ENCODE data around the gene ECSIT.
"Not testable (repeated sequence)": the region's sequence is repeated elsewhere in the genome, so short reads cannot be mapped to it uniquely, and the experiment has no call there.

Gene ECSIT

DNA sequence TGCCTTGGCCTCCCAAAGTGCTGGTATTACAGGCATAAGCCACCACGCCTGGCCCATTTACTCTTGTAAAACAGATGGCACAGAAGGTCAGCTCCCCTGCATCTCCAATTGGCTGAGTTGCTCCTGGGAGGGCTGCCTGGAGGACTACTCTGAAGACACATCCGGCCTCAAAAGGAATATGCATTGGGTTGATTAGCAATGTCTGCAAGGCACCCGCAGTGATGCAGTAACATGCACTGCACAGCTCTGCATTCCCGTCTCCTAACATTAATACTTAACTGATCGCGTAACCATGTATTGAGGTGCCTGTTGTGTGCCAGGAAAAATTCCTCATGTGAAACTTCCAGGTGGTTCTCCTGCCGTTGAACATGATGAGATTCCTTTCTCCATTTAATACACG lies 53.1 kb downstream of the ECSIT start:
- Mint-ChIP-seq H3K27me3 (peaks cover 22% of the 10 kb centered on the region), H3K4me3 (no peak overlapping the region), H3K4me1 (no peaks in the 10 kb centered on the region), H3K27ac (ENCODE audit: low read depth) (no peak overlapping the region), H3K36me3 (ENCODE audit: insufficient read depth) (no peaks in the 10 kb centered on the region), H3K9me3 (no peaks in the 10 kb centered on the region)
- DNase-seq (ENCODE audit: low spot score in 2 of 2) (no peak), ATAC-seq (replicated peaks; ENCODE audit: extremely low read depth, poor library complexity, severe bottlenecking) (no peak)

DNA sequence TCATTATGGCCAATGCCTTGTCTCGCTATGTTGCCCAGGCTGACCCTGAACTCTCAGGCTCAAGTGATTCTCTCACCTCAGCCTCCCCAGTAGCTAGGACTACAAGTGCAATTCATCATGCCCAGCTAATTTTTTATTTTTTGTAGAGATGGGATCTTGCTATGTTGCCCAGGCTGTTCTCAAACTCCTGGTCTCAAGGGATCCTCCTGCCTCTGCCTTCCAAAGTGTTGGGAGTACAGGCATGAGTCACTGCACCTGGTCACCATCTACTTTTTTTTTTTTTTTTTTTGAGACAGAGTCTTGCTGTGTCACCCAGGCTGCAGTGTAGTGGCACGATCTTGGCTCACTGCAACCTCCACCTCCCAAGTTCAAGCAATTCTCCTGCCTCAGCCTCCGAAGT lies 53.6 kb downstream of the ECSIT start:
- DNase-seq (ENCODE audit: low spot score in 2 of 2); H3K4me3 Mint-ChIP-seq; H3K9me3 Mint-ChIP-seq; ATAC-seq (replicated peaks; ENCODE audit: extremely low read depth, poor library complexity, severe bottlenecking); H3K27ac Mint-ChIP-seq (ENCODE audit: low read depth); H3K4me1 Mint-ChIP-seq; H3K36me3 Mint-ChIP-seq (ENCODE audit: insufficient read depth): not testable (repeated sequence)
- peaks cover 22% of the 10 kb centered on the region for H3K27me3 Mint-ChIP-seq

DNA sequence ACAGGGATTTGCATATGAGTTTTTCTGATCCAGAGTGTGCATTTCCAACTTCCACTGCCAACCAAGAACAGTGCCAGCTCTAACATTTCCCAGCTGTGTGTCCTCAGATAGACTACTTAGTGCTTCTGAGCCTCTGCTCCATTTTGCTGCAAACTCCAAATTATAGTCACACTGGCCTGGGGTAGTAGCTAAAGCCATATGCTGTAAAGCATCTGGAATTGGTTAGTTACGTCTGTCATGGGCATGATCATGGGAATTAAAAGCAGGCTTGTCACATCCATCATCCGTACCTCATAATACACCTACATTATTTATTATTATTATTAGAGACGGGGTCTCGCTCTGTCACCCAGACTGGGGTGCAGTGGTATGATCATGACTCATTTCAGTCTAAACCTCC lies 55.2 kb downstream of the ECSIT start:
- DNase-seq (ENCODE audit: low spot score in 2 of 2) (no peak), ATAC-seq (replicated peaks; ENCODE audit: extremely low read depth, poor library complexity, severe bottlenecking) (no peak)
- H3K36me3 Mint-ChIP-seq (ENCODE audit: insufficient read depth): no peaks in the 10 kb centered on the region
- no peak overlapping the region for H3K4me3 Mint-ChIP-seq
- H3K9me3 Mint-ChIP-seq: no peaks in the 10 kb centered on the region
- no peak overlapping the region for H3K27ac Mint-ChIP-seq (ENCODE audit: low read depth)
- peaks cover 14% of the 10 kb centered on the region for H3K27me3 Mint-ChIP-seq
- H3K4me1 Mint-ChIP-seq: no peaks in the 10 kb centered on the region

- H3K4me1 Mint-ChIP-seq; ATAC-seq (replicated peaks; ENCODE audit: extremely low read depth, poor library complexity, severe bottlenecking); H3K27ac Mint-ChIP-seq (ENCODE audit: low read depth); H3K9me3 Mint-ChIP-seq; DNase-seq (ENCODE audit: low spot score in 2 of 2); H3K4me3 Mint-ChIP-seq; H3K36me3 Mint-ChIP-seq (ENCODE audit: insufficient read depth): not testable (repeated sequence)
- peaks cover 11% of the 10 kb centered on the region for H3K27me3 Mint-ChIP-seq
Measured at GRCh38 chr19:11468266-11468845, 60.6 kb downstream of the ECSIT start.

- H3K9me3 Mint-ChIP-seq: no peaks in the 10 kb centered on the region
- no peak for DNase-seq (ENCODE audit: low spot score in 2 of 2)
- no peak for ATAC-seq (replicated peaks; ENCODE audit: extremely low read depth, poor library complexity, severe bottlenecking)
- peaks cover 2% of the 10 kb centered on the region for H3K36me3 Mint-ChIP-seq (ENCODE audit: insufficient read depth)
- H3K27ac Mint-ChIP-seq (ENCODE audit: low read depth): no peak overlapping the region
- peaks cover 4% of the 10 kb centered on the region for H3K27me3 Mint-ChIP-seq
- H3K4me3 Mint-ChIP-seq: no peak overlapping the region
- no peaks in the 10 kb centered on the region for H3K4me1 Mint-ChIP-seq
Measured at GRCh38 chr19:11465600-11465999, 63.3 kb downstream of the ECSIT start.

DNA sequence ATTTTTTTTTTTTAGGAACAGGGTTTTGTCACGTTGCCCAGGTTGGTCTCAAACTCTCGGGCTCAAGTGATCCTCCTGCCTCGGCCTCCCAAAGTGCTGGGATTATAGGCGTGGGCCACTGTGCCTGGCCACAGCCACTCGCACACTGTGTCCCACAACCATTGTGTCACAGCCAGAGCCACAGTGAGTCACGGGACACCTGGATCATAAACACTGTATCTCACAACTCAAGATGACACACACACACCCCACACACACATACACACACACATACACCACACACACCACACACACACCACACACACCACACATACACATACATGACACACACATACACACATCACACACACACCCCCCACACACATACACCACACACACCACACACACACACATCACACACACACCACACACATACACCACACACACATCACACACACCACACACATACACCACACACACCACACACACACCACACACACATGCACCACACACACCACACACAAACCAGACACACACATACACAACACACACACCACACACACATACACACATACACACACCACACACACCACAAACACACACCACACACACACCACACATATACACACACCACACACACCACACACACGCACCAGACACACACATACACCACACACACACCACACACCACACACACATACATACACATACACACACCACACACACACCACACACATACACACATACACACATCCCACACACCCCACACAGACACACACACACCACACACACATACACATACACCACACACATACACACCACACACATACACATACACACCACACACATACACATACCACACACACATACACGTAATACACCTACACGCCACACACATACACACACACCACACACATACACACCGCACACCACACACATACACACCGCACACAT lies 64.3 kb downstream of the ECSIT start:
- Mint-ChIP-seq H3K4me3 (no peak overlapping the region), H3K9me3 (no peaks in the 10 kb centered on the region), H3K4me1 (no peaks in the 10 kb centered on the region), H3K27ac (ENCODE audit: low read depth) (no peak overlapping the region), H3K36me3 (ENCODE audit: insufficient read depth) (peaks cover 2% of the 10 kb centered on the region), H3K27me3 (peaks cover 14% of the 10 kb centered on the region)
- ATAC-seq (replicated peaks; ENCODE audit: extremely low read depth, poor library complexity, severe bottlenecking) (no peak), DNase-seq (ENCODE audit: low spot score in 2 of 2) (no peak)

DNA sequence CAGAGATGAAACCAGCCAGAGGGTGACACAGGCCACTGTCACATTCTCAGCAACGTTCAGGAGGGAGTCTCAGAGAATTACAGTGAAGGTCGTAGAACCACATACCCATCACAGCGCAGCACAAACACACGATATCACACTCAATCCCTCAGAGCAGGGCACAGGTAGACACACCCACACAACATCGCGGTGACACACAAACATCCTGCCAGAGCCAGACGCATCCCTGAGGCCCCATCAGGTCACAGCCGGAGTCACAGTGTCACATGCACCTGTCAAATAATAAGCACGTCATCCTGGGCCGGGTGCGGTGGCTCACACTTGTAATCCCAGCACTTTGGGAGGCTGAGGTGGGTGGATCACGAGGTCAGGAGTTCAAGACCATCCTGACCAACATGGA lies 65.5 kb downstream of the ECSIT start:
- ATAC-seq (replicated peaks; ENCODE audit: extremely low read depth, poor library complexity, severe bottlenecking): peak; percentile 60
- peaks cover 2% of the 10 kb centered on the region for H3K36me3 Mint-ChIP-seq (ENCODE audit: insufficient read depth)
- H3K27me3 Mint-ChIP-seq: peaks cover 20% of the 10 kb centered on the region
- H3K4me3 Mint-ChIP-seq: no peak overlapping the region
- H3K9me3 Mint-ChIP-seq: no peaks in the 10 kb centered on the region
- no peak for DNase-seq (ENCODE audit: low spot score in 2 of 2)
- no peaks in the 10 kb centered on the region for H3K4me1 Mint-ChIP-seq
- no peak overlapping the region for H3K27ac Mint-ChIP-seq (ENCODE audit: low read depth)

GRCh38 chr19:11461453-11461852 lies 67.5 kb downstream of the ECSIT start:
- H3K4me3 Mint-ChIP-seq: no peak overlapping the region
- no peak for DNase-seq (ENCODE audit: low spot score in 2 of 2)
- no peak for ATAC-seq (replicated peaks; ENCODE audit: extremely low read depth, poor library complexity, severe bottlenecking)
- no peaks in the 10 kb centered on the region for H3K4me1 Mint-ChIP-seq
- peaks cover 4% of the 10 kb centered on the region for H3K36me3 Mint-ChIP-seq (ENCODE audit: insufficient read depth)
- H3K9me3 Mint-ChIP-seq: no peaks in the 10 kb centered on the region
- H3K27me3 Mint-ChIP-seq: peaks cover 25% of the 10 kb centered on the region
- no peak overlapping the region for H3K27ac Mint-ChIP-seq (ENCODE audit: low read depth)

- no peak overlapping the region for H3K4me3 Mint-ChIP-seq
- no peak for ATAC-seq (replicated peaks; ENCODE audit: extremely low read depth, poor library complexity, severe bottlenecking)
- no peaks in the 10 kb centered on the region for H3K4me1 Mint-ChIP-seq
Measured at GRCh38 chr19:11460207-11460606, 68.7 kb downstream of the ECSIT start.

GRCh38 chr19:11458912-11459311 lies 70.0 kb downstream of the ECSIT start:
- not testable (repeated sequence) for H3K4me3 Mint-ChIP-seq; DNase-seq (ENCODE audit: low spot score in 2 of 2); H3K36me3 Mint-ChIP-seq (ENCODE audit: insufficient read depth); ATAC-seq (replicated peaks; ENCODE audit: extremely low read depth, poor library complexity, severe bottlenecking); H3K27ac Mint-ChIP-seq (ENCODE audit: low read depth); H3K9me3 Mint-ChIP-seq; H3K4me1 Mint-ChIP-seq
- peaks cover 25% of the 10 kb centered on the region for H3K27me3 Mint-ChIP-seq

More at GRCh38 chr19:11460207-11460606, 68.7 kb downstream of the ECSIT start:
- Mint-ChIP-seq H3K27me3 (peaks cover 25% of the 10 kb centered on the region), H3K27ac (ENCODE audit: low read depth) (no peak overlapping the region), H3K36me3 (ENCODE audit: insufficient read depth) (peaks cover 2% of the 10 kb centered on the region), H3K9me3 (no peaks in the 10 kb centered on the region)
- DNase-seq (ENCODE audit: low spot score in 2 of 2): no peak

GRCh38 chr19:11458236-11458900 lies 70.6 kb downstream of the ECSIT start:
- Mint-ChIP-seq H3K27ac (ENCODE audit: low read depth) (no peak overlapping the region), H3K36me3 (ENCODE audit: insufficient read depth) (peaks cover 2% of the 10 kb centered on the region), H3K9me3 (no peaks in the 10 kb centered on the region), H3K27me3 (peaks cover 25% of the 10 kb centered on the region), H3K4me1 (no peaks in the 10 kb centered on the region), H3K4me3 (no peak overlapping the region)
- ATAC-seq (replicated peaks; ENCODE audit: extremely low read depth, poor library complexity, severe bottlenecking): no peak
- no peak for DNase-seq (ENCODE audit: low spot score in 2 of 2)

DNA sequence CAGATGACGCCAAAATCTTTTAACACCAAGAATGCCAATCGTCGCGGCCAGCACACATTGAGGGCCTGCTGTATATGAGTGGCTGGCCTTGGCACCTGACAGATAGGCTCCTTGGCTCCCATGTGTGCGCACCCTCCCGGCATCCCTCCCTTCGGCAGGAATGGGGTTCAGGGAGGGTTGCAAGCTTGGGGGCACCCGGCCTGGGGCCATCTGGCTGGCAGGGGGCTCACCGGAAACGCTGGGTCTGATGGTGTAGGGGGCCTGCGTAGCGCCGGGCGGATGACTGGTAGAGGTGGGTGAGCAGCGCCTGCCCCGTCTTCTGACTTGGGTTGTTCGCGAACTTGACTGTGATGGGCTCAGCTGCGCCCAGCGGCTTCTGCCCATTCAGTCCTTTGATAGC lies 71.1 kb downstream of the ECSIT start:
- DNase-seq (ENCODE audit: low spot score in 2 of 2): no peak
- ATAC-seq (replicated peaks; ENCODE audit: extremely low read depth, poor library complexity, severe bottlenecking): no peak
- Mint-ChIP-seq H3K4me1 (no peaks in the 10 kb centered on the region), H3K27me3 (peaks cover 25% of the 10 kb centered on the region), H3K4me3 (no peak overlapping the region), H3K27ac (ENCODE audit: low read depth) (no peak overlapping the region), H3K36me3 (ENCODE audit: insufficient read depth) (peaks cover 2% of the 10 kb centered on the region), H3K9me3 (no peaks in the 10 kb centered on the region)

GRCh38 chr19:11457115-11457514 lies 71.8 kb downstream of the ECSIT start:
- H3K4me3 Mint-ChIP-seq: no peak overlapping the region
- DNase-seq (ENCODE audit: low spot score in 2 of 2) (no peak), ATAC-seq (replicated peaks; ENCODE audit: extremely low read depth, poor library complexity, severe bottlenecking) (no peak)
- peaks cover 25% of the 10 kb centered on the region for H3K27me3 Mint-ChIP-seq
- H3K36me3 Mint-ChIP-seq (ENCODE audit: insufficient read depth): peaks cover 2% of the 10 kb centered on the region
- no peaks in the 10 kb centered on the region for H3K9me3 Mint-ChIP-seq
- no peaks in the 10 kb centered on the region for H3K4me1 Mint-ChIP-seq
- H3K27ac Mint-ChIP-seq (ENCODE audit: low read depth): no peak overlapping the region

All from central memory CD8-positive, alpha-beta T cell (primary cell).